ENCODE data around the gene GJB4.
"Not testable (repeated sequence)": the region's sequence is repeated elsewhere in the genome, so short reads cannot be mapped to it uniquely, and the experiment has no call there.

The GJB4 gene

DNA sequence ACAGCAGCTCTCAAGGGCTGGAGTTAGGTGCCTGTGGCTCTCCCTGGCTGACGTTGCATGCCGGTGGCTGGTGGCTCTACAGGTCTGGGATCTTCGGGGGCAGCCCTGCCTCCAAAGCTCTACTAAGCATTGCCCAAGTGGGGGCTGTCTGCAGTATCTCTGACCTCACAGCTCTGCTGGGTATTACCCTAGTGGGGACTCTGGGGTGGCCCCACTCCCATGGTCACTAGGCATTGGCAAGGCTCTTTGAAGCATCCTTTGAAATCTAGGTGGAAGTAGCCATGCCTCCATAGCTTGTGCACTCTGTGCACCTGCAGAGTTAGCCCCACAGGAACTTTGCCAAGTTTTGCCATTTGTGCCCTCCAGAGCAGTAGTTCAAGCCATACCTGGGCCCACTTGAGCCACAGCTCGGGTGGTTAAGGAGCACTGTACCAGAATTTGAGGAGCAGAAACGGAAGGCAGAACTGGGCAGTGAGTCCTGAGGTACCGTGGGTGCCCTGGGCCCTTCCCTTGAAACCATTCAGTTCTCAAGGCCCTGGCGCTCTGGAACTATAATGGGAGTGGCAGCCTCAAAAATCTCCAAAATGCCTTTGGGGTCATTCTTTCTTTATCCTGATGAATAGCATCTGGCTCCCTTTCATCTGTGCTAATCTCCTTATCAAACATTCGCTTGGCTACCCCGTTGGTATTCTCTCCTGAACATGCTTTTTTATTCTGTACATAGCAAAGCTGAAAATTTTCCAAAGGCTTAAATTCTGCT, 48.7 kb downstream of the GJB4 start:
- DNase-seq, result no peak

DNA sequence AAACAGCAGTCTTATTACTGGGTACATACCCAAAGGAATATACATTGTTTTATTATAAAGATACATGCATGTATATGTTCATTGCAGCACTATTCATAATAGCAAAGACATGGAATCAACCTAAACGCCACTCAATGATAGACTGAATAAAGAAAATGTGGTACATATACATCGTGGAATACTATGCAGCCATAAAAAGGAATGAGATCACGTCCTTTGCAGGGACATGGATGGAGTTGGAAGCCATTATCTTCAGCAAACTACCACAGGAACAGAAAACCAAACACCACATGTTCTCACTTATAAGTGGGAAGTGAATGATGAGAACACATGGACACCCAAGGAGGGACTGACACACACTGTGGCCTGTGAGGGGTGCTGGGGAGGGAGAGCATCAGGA, 51.2 kb downstream of the GJB4 start:
- DNase-seq, result not testable (repeated sequence)
